Psoas muscle (tissue), 8 donors: ENCODE data around the gene AP4B1. TPM values are rescaled to one million over a fixed set of nuclear protein-coding genes. Genes with fewer than 3 reads are reported as not detected.
A peak's percentile ranks its signal among the peaks of the same experiment; 100 is the strongest.

ENCODE experiments used
- ATAC-seq, 4 donors: fragments of 200-7000 bp; cut with Tn5 transposase; one replicate each; pipeline ENCODE4 v1.9.1; 2020; ENCODE audit warnings: moderate library complexity in 3 of 4, mild to moderate bottlenecking in 2 of 4
- DNase-seq, 2 donors: peaks; one replicate each; pipeline ENCODE4 v3.0.0-alpha.2; 2020
- H3K27ac ChIP-seq: fragments of 200-600 bp; one replicate; pipeline ENCODE4 v1.8.0; 2022
- H3K27me3 ChIP-seq, 3 donors: fragments of 200-600 bp in 1 of 3; one replicate each; pipeline versions ENCODE4 v1.6.1 to v1.8.0; 2013 to 2022; ENCODE audit warnings: low read length in 2 of 3, mild to moderate bottlenecking in 2 of 3, moderate library complexity in 1 of 3; ENCODE audit not compliant: insufficient read depth in 3 of 3
- H3K36me3 ChIP-seq, 2 donors: fragments of 200-600 bp in 1 of 2; one replicate each; pipeline versions ENCODE4 v1.6.1 to v1.8.0; 2013 to 2022; ENCODE audit warnings: low read depth in 1 of 2, mild to moderate bottlenecking in 1 of 2, moderate library complexity in 1 of 2; ENCODE audit not compliant: insufficient read depth in 1 of 2
- H3K4me1 ChIP-seq: fragments of 200-600 bp; one replicate; pipeline ENCODE4 v1.8.0; 2022
- H3K4me3 ChIP-seq: fragments of 200-600 bp; one replicate; pipeline ENCODE4 v1.8.0; 2022; ENCODE audit warnings: mild to moderate bottlenecking
- H3K9me3 ChIP-seq: fragments of 200-600 bp; one replicate; pipeline ENCODE4 v1.8.0; 2022
- WGBS, 3 donors: extraction: QIAGEN DNeasy Blood & Tissue Kit; methylation state at CpG; one replicate each; pipeline versions ENCODE4 v1.1.6 to v1.1.7; 2013; 5-methylcytosine and 5-hydroxymethylcytosine counted together
- intact Hi-C, 2 donors: fragments of 100-400 bp; cut with DNase I; formaldehyde crosslinking; loops; one replicate each; pipeline versions ENCODE4 v1.11.0 to v1.14.2; 2022
- polyA plus RNA-seq, 3 donors: library from polyadenylated mRNA; stranded (reverse); fragments of 200-250 nt; gene quantifications; one replicate each; pipeline ENCODE4 v1.2.3, GENCODE V29; 2013
- total RNA-seq, 4 donors: library from RNA; stranded (reverse); fragmentation: NEBNext Ultra II Directional in 2 of 4; extraction: Animal tissue kit (Norgen Biotek cat#: 25700) in 2 of 4; gene quantifications; one replicate each; pipeline versions ENCODE4 v1.2.1 to v1.2.4, GENCODE V29; 2021 to 2023
- TF ChIP-seq, protein P1 (sequence below): fragments of 200-600 bp; IDR thresholded peaks from one replicate; pipeline ENCODE4 v1.8.0; 2022; ENCODE audit warnings: antibody characterized with exemption
- donor health status: healthy with polysubstance abuse.
- donor health status: DM: no; HTN: no; CAD: no; lungs with moderate emphysema.
- donor health status: Bipolar disorder and iron deficiency.
- donor health status: healthy.
- donor health status: DM: yes; HTN: yes; CAD: no.
- donor health status: DM: no; HTN: no; CAD: no.
- donor health status: DM: no; HTN: no; CAD: no.
- donor health status: DM: yes; HTN: yes; CAD: no.

Gene AP4B1
- total and polyA plus RNA-seq, 7 donors = 6.8 to 16.1 (median 9.9) TPM

DNA sequence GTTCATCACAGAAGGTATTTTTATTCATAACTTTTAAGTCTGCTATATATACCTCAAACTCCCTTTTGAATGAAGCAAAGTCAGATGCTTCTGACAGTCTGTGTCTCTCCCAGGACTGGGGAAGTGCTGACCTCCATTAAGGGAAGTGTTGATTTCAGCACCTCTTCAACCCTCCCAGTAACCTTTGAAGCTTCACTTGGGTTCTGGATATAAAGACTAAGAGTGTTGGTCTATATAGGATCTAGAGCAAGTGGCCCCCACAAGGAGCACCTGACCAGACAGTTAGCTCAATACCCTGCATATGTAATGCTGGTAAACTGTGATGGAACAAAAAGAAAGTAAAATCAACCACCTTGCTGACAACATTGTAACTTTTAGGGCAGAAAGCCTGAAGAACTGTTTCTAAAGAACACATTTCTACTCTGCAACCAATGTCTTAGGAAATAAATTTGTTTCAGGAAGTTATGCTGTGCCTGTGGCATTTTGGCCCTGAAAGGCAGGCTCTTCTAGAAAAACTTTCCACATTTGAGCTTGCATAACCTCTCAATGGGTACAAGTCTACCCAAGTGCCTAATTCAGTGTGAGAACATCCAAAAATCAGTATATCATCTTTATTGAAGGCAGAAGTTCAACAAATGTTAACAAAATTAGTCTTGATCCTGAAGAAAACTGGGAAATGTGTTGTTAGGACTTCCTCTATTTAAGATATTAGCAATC, 32.2 kb downstream of the AP4B1 start:
- DNase-seq (no peak), ATAC-seq (no peak)
- Histone ChIP-seq H3K9me3 (no peaks in the 10 kb centered on the region), H3K27me3 (no peaks in the 10 kb centered on the region), H3K4me1 (no peaks in the 10 kb centered on the region), H3K27ac (peak overlapping the region; percentile 30), H3K36me3 (no peaks in the 10 kb centered on the region), H3K4me3 (no peak overlapping the region)
- intact Hi-C loops = no loop called here
- TF ChIP-seq, protein P1, sequence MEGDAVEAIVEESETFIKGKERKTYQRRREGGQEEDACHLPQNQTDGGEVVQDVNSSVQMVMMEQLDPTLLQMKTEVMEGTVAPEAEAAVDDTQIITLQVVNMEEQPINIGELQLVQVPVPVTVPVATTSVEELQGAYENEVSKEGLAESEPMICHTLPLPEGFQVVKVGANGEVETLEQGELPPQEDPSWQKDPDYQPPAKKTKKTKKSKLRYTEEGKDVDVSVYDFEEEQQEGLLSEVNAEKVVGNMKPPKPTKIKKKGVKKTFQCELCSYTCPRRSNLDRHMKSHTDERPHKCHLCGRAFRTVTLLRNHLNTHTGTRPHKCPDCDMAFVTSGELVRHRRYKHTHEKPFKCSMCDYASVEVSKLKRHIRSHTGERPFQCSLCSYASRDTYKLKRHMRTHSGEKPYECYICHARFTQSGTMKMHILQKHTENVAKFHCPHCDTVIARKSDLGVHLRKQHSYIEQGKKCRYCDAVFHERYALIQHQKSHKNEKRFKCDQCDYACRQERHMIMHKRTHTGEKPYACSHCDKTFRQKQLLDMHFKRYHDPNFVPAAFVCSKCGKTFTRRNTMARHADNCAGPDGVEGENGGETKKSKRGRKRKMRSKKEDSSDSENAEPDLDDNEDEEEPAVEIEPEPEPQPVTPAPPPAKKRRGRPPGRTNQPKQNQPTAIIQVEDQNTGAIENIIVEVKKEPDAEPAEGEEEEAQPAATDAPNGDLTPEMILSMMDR = no peak

DNA sequence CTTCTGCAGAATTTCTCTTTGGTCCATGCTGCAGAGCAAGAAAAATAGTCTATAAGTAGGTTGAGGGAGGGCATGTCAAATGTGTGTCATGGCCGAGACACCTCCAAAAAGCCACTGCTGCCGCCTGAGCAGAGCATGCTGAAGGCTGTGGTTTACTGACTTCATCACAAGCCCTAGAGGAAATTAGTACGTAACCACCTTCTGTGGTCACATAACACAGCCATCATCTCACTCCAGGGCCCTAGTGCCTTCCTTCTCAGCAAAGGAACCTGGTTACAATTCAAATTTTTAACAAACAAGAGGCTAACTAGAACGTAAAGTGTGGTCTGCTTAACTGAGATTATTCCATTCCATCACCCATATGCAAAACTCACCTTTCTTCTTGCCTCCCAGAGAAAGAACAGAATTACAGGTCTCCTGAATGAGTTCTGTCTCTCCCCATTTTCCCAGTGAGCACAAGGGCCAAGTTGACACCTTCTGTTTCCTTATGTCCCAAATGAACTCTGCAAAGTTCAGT, 32.9 kb downstream of the AP4B1 start, which contains the start of gene PTPN22:
TSS of gene PTPN22 (minus strand) at position 116 of the 517 bp plus-strand sequence.
- intact Hi-C loops = no loop called here
- TF ChIP-seq, protein P1 = no peak
- H3K27ac ChIP-seq = peak within 1 kb of the TSS; percentile 30
- H3K4me1 ChIP-seq = no peaks in the 10 kb centered on the region
- 63 to 68% (median 65%) methylated on average over 4 of the region's 4 CpGs for WGBS, 3 donors
- ATAC-seq (peak in 2 of 4 donors; percentile 42 to 53), DNase-seq (peak in 1 of 2 donors; percentile 16)
- no peak within 1 kb of the TSS for H3K4me3 ChIP-seq
- no peaks in the 10 kb centered on the region for H3K36me3 ChIP-seq
- H3K9me3 ChIP-seq = no peaks in the 10 kb centered on the region
- H3K27me3 ChIP-seq = no peaks in the 10 kb centered on the region

DNA sequence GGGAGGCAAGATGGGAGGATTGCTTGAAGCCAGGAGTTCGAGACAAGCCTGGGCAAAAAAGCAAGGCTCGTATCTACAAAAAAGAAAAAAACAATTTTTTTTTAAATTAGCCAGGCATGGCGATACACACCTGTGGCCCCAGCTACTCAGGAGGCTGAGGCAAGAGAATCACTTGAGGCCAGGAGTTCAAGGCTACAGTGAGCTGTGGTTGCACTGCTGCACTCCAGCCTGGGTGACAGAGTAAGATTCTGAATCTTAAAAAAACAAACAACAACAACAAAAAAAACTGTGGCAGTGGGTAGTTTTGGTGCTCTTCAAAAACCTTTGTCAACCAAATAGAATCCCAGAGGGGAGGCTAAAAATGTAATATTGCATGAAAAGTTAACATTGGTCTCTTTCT, 33.8 kb downstream of the AP4B1 start:
- no peaks in the 10 kb centered on the region for H3K4me1 ChIP-seq
- no peak for ATAC-seq
- no peak for DNase-seq
- no peak overlapping the region for H3K4me3 ChIP-seq
- H3K9me3 ChIP-seq = no peaks in the 10 kb centered on the region
- H3K27me3 ChIP-seq = no peaks in the 10 kb centered on the region
- TF ChIP-seq, protein P1 = no peak
- H3K36me3 ChIP-seq = no peaks in the 10 kb centered on the region
- WGBS, 3 donors = 86 to 93% (median 90%) methylated on average over 3 of the region's 3 CpGs
- H3K27ac ChIP-seq = no peak overlapping the region
- intact Hi-C loops = no loop called here

DNA sequence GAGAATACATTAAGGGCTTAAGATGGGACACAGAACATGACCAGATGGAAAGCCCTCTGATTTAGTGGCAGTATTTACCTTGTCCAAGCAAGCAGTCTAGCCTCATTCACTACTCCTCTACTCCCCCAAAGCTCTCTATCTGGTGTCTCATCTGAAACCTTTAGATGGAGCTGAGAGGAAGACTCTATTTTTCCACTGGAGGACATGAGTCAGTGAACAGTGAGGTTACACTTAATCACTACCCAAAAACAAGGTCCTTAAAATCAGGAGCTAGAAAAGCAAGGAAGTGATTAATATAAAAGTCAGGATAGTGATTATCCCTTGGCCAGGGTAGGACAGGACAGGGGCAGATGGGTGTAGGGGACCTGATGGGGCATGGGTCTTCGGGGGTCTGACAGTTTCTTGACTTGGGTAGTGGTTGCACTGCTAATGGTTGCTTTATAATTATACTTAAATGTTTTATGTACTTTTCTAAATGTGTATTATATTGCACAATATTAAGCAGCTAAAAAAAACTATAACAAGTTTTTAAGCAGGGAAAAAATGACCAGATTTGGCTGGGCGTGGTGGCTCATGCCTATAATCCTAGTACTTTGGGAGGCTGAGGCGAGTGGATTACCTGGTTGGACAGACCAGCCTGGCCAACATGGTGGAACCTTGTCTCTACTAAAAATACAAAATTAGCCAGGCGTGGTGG, 36.1 kb downstream of the AP4B1 start:
- Histone ChIP-seq H3K27ac (no peak overlapping the region), H3K27me3 (no peaks in the 10 kb centered on the region), H3K9me3 (no peaks in the 10 kb centered on the region), H3K4me1 (no peaks in the 10 kb centered on the region), H3K36me3 (no peaks in the 10 kb centered on the region), H3K4me3 (no peak overlapping the region)
- DNase-seq (no peak), ATAC-seq (no peak)
- WGBS, 3 donors = 89 to 94% (median 89%) methylated on average over 4 of the region's 4 CpGs
- intact Hi-C loops = no loop called here
- TF ChIP-seq, protein P1 = no peak
